ENCODE data around the gene PWWP2B. TPM values are rescaled to one million over a fixed set of nuclear protein-coding genes. Genes with fewer than 3 reads are reported as not detected.

The PWWP2B gene
- total and polyA plus RNA-seq, 10 of the 15 experiments (the other 5 are each of a cell fraction or from before 2014, with no cell fraction given): 0.04 to 0.87 (median 0.35) TPM; not detected in 4

DNA sequence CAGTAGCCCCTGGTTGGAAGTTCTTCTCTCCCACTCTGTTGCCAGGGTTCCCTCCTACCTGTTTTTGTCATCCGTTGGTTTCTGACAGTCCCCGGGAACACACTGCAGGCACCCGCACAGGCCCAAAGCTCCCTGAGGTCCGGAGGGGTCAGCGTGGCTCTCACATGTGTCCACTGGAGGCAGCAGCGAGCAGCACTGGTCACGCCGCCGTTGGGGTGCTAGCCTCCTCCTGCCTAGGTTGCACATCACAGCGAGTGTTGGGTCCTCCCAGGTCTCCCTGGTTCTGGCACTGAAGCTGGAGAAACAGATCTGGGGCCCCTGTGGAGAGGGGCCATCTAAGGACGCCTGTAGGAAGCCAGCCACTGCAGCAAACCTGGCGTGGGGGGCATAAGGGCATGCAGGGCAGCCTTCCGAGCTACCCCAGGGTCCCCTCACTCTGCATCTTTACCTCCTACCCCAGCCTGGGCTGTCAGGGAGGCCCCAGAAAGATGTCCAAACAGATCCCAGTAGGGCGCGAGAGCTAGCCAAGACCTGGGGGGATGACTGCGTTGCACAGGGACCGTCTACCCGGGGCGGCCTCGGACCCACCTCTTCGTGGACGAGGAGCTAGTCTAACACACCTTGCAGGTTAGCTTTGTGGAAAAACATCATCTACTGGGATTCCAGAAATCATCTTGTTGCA is 36.1 kb upstream of the PWWP2B start:
- CTCF ChIA-PET: interaction anchor here (0.6 to 0.9 kb wide), 2 partner anchors 17 to 93 kb away, joined by 3 read pairs; no protein-coding TSS in a partner anchor
- Histone ChIP-seq H3K4me1 (ENCODE audit: control insufficient read depth, insufficient read depth, low read length) (no peaks in the 10 kb centered on the region), H3K9me3 (replicated peaks; ENCODE audit: control insufficient read depth, insufficient read depth, low read length) (no peaks in the 10 kb centered on the region; the same call in 2 of the 3 replicates), H3K9ac (ENCODE audit: control insufficient read depth, insufficient read depth, low read length) (no peak overlapping the region), H3K27me3 (replicated peaks in 1 of 2; ENCODE audit: control insufficient read depth in 2 of 2, insufficient read depth in 2 of 2, low read length in 1 of 2) (no peaks in the 10 kb centered on the region), H2AFZ (ENCODE audit: control insufficient read depth, low read depth, low read length) (no peak overlapping the region), H3K27ac (ENCODE audit: control insufficient read depth, insufficient read depth) (no peak overlapping the region), H3K4me3 (no peak overlapping the region), H4K20me1 (ENCODE audit: control insufficient read depth, insufficient read depth) (no peaks in the 10 kb centered on the region), H3K79me2 (ENCODE audit: control insufficient read depth, insufficient read depth, low read length) (no peaks in the 10 kb centered on the region), H3K4me2 (ENCODE audit: control insufficient read depth, insufficient read depth) (no peak overlapping the region), H3K36me3 (ENCODE audit: control insufficient read depth in 2 of 2, insufficient read depth in 2 of 2, low read length in 1 of 2) (no peaks in the 10 kb centered on the region)
- POLR2A ChIA-PET: no interaction called here
- SMC1A ChIA-PET (ENCODE audit: uncharacterized antibody, unreplicated experiment): no interaction called here
- no peak for FAIRE-seq
- no peak for DNase-seq (ENCODE audit: low read depth, low spot score)
- TF ChIP-seq ZNF274 (IDR thresholded peaks at IDR 0.05; ENCODE audit: insufficient read depth, insufficient read length): no peak
- no peak for TF ChIP-seq BACH1 (IDR thresholded peaks at IDR 0.05; ENCODE audit: borderline replicate concordance)
- no peak for TF ChIP-seq ESRRA (IDR thresholded peaks at IDR 0.05; ENCODE audit: low read length)
- TF ChIP-seq, protein P1, sequence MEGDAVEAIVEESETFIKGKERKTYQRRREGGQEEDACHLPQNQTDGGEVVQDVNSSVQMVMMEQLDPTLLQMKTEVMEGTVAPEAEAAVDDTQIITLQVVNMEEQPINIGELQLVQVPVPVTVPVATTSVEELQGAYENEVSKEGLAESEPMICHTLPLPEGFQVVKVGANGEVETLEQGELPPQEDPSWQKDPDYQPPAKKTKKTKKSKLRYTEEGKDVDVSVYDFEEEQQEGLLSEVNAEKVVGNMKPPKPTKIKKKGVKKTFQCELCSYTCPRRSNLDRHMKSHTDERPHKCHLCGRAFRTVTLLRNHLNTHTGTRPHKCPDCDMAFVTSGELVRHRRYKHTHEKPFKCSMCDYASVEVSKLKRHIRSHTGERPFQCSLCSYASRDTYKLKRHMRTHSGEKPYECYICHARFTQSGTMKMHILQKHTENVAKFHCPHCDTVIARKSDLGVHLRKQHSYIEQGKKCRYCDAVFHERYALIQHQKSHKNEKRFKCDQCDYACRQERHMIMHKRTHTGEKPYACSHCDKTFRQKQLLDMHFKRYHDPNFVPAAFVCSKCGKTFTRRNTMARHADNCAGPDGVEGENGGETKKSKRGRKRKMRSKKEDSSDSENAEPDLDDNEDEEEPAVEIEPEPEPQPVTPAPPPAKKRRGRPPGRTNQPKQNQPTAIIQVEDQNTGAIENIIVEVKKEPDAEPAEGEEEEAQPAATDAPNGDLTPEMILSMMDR (IDR thresholded peaks at IDR 0.05 in 2 of 3, conservative IDR thresholded peaks at IDR 0.05 in 1 of 3; ENCODE audit: control insufficient read depth in 2 of 3, extremely low read depth in 1 of 3, insufficient read depth in 1 of 3, low read depth in 3 of 3, low read length in 3 of 3): peak; percentile 27 to 57 (median 53); a peak in 5 of 6 replicates
- no peak for TF ChIP-seq EGR1 (IDR thresholded peaks at IDR 0.05; ENCODE audit: borderline replicate concordance in 1 of 2, low read depth in 2 of 2, low read length in 2 of 2)
- intact Hi-C loops (cut with micrococcal nuclease; ENCODE audit: unreplicated experiment): no loop called here
- in situ Hi-C loops (cut with MboI): no loop called here
- RAD21 ChIA-PET (ENCODE audit: unreplicated experiment): no interaction called here
- peak; percentile 44; the same call in 2 of the 3 replicates for ATAC-seq
- WGBS (ENCODE audit: insufficient coverage, insufficient replicate concordance, low lambda C conversion rate, missing lambda C conversion rate): 79% methylated on average over 22 of the region's 22 CpGs
- no TSS peak for BruUV-seq (replicated peaks)
